HepG2 (cell line): ENCODE measurements around the gene IDUA. TPM values are rescaled to one million over a fixed set of nuclear protein-coding genes. Genes with fewer than 3 reads are reported as not detected.

ENCODE experiments used
- ATAC-seq: fragments of 200-7000 bp; cut with Tn5 transposase; 3 replicates; pipeline ENCODE4 v1.9.1; 2020; ENCODE audit warnings: mild to moderate bottlenecking, moderate library complexity
- BruUV-seq: library from RNA; stranded (reverse); fragments of 400-500 nt; replicated peaks from 2 replicates; lab custom pipeline; 2021; lab: Mats Ljungman, UMichigan
- CTCF ChIA-PET: fragments of 300-600 bp; formaldehyde crosslinking; extraction: SDS; loops from one replicate; lab custom pipeline; 2021; ENCODE audit warnings: low total read pairs, inconsistent platforms, low intra/inter-chr PET ratio; lab: Yijun Ruan, JAX
- POLR2A ChIA-PET: fragments of 350-600 bp; sonication (Branson Sonifier 250); formaldehyde crosslinking; loops from one replicate; lab custom pipeline; 2020; ENCODE audit warnings: antibody characterized with exemption, inconsistent platforms; lab: Yijun Ruan, JAX
- DNase-seq: peaks from one replicate; pipeline ENCODE4 v3.0.0-alpha.2; 2015; ENCODE audit warnings: low spot score
- FAIRE-seq: peaks from 3 replicates; lab custom pipeline; 2011; peaks lifted over from hg19 to GRCh38; lab: Jason Lieb, UNC
- H2AFZ ChIP-seq: one replicate; pipeline ENCODE4 v1.6.1; 2011; ENCODE audit warnings: low read length, inconsistent platforms
- H3K27ac ChIP-seq: fragments of 300-600 bp; 3 replicates; pipeline ENCODE4 v1.8.0; 2011; ENCODE audit warnings: mixed run types, mild to moderate bottlenecking, mixed read lengths, low read length, inconsistent platforms; ENCODE audit not compliant: insufficient read depth; ENCODE audit errors: extremely low read length
- H3K27me3 ChIP-seq, 2 experiments: fragments of 200-600 bp in 1 of 2; 2 replicates in 1 of 2; 3 replicates in 1 of 2; pipeline versions ENCODE4 v1.6.0 to v1.8.0; 2011; ENCODE audit warnings: low read length in 2 of 2, mild to moderate bottlenecking in 2 of 2, moderate library complexity in 2 of 2, inconsistent platforms in 1 of 2; ENCODE audit not compliant: insufficient read depth in 2 of 2, control insufficient read depth in 1 of 2
- H3K36me3 ChIP-seq, 2 experiments: fragments of 200-600 bp in 1 of 2; replicated peaks in 1 of 2; 2 replicates in 1 of 2; 3 replicates in 1 of 2; pipeline versions ENCODE4 v1.5.1 to v1.8.0; 2011; ENCODE audit warnings: low read length in 2 of 2, inconsistent platforms in 1 of 2; ENCODE audit not compliant: insufficient read depth in 2 of 2, control insufficient read depth in 1 of 2
- H3K4me1 ChIP-seq: 2 replicates; pipeline ENCODE4 v1.5.1; 2012; ENCODE audit warnings: low read length, inconsistent platforms; ENCODE audit not compliant: insufficient read depth
- H3K4me2 ChIP-seq: 2 replicates; pipeline ENCODE4 v1.6.0; 2011; ENCODE audit warnings: low read depth, low read length, inconsistent platforms
- H3K4me3 ChIP-seq, 3 experiments: fragments of 200-600 bp in 1 of 3; sonication (generic), shearing (Covaris generic) in 1 of 3; replicated peaks in 1 of 3; 2 replicates each; pipeline ENCODE4 v1.5.1; 2011 to 2016; ENCODE audit warnings: low read length in 3 of 3, inconsistent platforms in 2 of 3, low read depth in 2 of 3, mild to moderate bottlenecking in 2 of 3, control low read depth in 1 of 3, mixed read lengths in 1 of 3; ENCODE audit not compliant: insufficient read depth in 1 of 3
- H3K79me2 ChIP-seq: one replicate; pipeline ENCODE4 v1.6.1; 2011; ENCODE audit warnings: low read length, inconsistent platforms; ENCODE audit not compliant: insufficient read depth
- H3K9ac ChIP-seq: 2 replicates; pipeline ENCODE4 v1.6.0; 2011; ENCODE audit warnings: mild to moderate bottlenecking, low read depth, low read length, inconsistent platforms; ENCODE audit not compliant: insufficient read depth
- H3K9me3 ChIP-seq: 2 replicates; pipeline ENCODE4 v1.5.1; 2012; ENCODE audit warnings: mild to moderate bottlenecking, low read length
- H4K20me1 ChIP-seq: 2 replicates; pipeline ENCODE4 v1.6.0; 2011; ENCODE audit warnings: inconsistent platforms, mild to moderate bottlenecking, low read length, moderate library complexity; ENCODE audit not compliant: insufficient read depth
- MYNN ChIP-seq: sonication (generic); formaldehyde crosslinking; IDR thresholded peaks from 2 replicates; pipeline ENCODE4 v1.4.0; 2020; ENCODE audit warnings: mild to moderate bottlenecking, low read depth, missing genetic modification reagents
- SRSF9 ChIP-seq: fragments of 200-400 bp; formaldehyde crosslinking; IDR thresholded peaks from 2 replicates; pipeline ENCODE4 v1.6.1; 2018; ENCODE audit warnings: borderline replicate concordance, mild to moderate bottlenecking, low read depth, low read length; ENCODE audit not compliant: insufficient read depth, poor library complexity, severe bottlenecking
- WGBS: methylation state at CpG from one replicate; pipeline ENCODE4 v1.1.6; 2017; ENCODE audit warnings: low lambda C conversion rate; 5-methylcytosine and 5-hydroxymethylcytosine counted together
- in situ Hi-C: cut with HindIII; loops from 2 replicates; pipeline ENCODE4 v1.10.0; 2017; ENCODE audit warnings: low pct_unique_long_range_greater_than_20kb; ENCODE audit not compliant: extremely low pct_ligation_motif_present
- intact Hi-C: fragments of 100-400 bp; cut with micrococcal nuclease; formaldehyde crosslinking; loops from one replicate; pipeline ENCODE4 v1.10.0; 2022; ENCODE audit not compliant: unreplicated experiment
- polyA plus RNA-seq, 8 experiments: library from polyadenylated mRNA; depleted of rRNA in 3 of 8; stranded (reverse) in 7 of 8; unstranded in 1 of 8; fragments of >200 nt; fragmentation: Illumina TruSeq in 4 of 8; extraction: Trizol in 4 of 8; gene quantifications; 2 replicates each; pipeline versions ENCODE4 v1.2.1 to v1.2.3, GENCODE V29; 2011 to 2016; ENCODE audit warnings: low read depth in 4 of 8, missing spikeins in 1 of 8, mixed read lengths in 1 of 8; ENCODE audit not compliant: insufficient read depth in 1 of 8
- total RNA-seq, 5 experiments: library from RNA; depleted of rRNA; stranded (reverse); fragments of >200 nt; fragmentation: Illumina TruSeq; extraction: Trizol; gene quantifications; 2 replicates each; pipeline ENCODE4 v1.2.3, GENCODE V29; 2016; ENCODE audit warnings: low read depth in 1 of 5
- TF ChIP-seq, protein P1 (sequence below): sonication (generic); formaldehyde crosslinking; IDR thresholded peaks from 2 replicates; pipeline ENCODE4 v1.4.0; 2020; ENCODE audit warnings: mild to moderate bottlenecking, missing genetic modification reagents
- TF ChIP-seq, protein P2 (sequence below): sonication (generic); formaldehyde crosslinking; IDR thresholded peaks from 2 replicates; pipeline ENCODE4 v1.5.0; 2020; ENCODE audit warnings: mild to moderate bottlenecking, missing genetic modification reagents
- TF ChIP-seq, protein P3 (sequence below): sonication (generic); formaldehyde crosslinking; IDR thresholded peaks from 2 replicates; pipeline ENCODE4 v1.9.0; 2022; ENCODE audit warnings: missing genetic modification reagents, mild to moderate bottlenecking, borderline replicate concordance
- TF ChIP-seq, protein P4 (sequence below): sonication (generic); formaldehyde crosslinking; IDR thresholded peaks from 2 replicates; pipeline ENCODE4 v1.5.0; 2020; ENCODE audit warnings: missing genetic modification reagents, mild to moderate bottlenecking, borderline replicate concordance
- TF ChIP-seq, protein P5 (sequence below): IDR thresholded peaks from 2 replicates; pipeline ENCODE4 v1.6.1; 2016; ENCODE audit warnings: control low read depth

Gene IDUA
- total and polyA plus RNA-seq, 2 of the 13 experiments (the other 11 are each of a cell fraction or from before 2014, with no cell fraction given) = 0.77 to 1.0 TPM

DNA sequence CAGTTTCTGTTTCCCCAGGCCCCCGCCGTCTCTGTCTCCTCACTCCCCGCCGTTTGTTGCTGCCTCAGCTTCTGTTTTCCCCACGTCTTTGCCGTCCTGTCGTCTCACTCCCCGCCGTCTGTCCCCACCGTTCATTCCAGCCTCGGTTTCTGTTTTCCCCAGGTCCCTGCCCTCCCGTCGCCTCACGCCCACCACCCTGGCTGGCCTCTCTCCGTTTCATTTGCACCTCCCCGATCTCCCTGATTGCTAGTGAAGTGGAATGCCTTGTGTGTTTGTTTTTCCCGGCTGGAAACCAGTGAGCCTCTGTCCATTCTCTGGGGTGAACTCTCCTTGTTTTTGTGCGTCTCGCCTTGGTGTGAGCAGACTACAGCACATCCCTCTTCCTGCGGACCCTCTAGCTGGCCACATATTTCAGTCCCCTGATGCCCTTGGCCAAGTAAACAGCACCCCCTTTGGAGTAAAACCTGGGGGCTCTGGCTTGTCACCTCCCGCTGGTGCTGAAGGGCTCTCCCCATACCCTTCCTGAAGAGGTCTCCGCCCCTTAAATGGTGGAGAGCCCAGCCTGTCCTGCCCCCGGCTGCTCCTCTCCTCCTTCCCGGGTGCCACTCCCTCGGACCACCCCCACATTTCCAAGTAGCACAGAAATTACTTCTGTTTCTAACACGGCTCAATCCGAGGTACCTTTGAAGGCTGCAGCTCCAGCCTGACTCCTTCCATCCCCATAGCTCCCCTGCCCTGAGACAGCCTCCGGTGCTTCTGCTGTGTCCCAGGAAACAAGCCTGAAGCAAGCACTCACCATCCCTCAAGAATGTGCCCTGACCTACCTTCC lies 41.4 kb upstream of the IDUA start (continued):
- TF ChIP-seq, protein P1, sequence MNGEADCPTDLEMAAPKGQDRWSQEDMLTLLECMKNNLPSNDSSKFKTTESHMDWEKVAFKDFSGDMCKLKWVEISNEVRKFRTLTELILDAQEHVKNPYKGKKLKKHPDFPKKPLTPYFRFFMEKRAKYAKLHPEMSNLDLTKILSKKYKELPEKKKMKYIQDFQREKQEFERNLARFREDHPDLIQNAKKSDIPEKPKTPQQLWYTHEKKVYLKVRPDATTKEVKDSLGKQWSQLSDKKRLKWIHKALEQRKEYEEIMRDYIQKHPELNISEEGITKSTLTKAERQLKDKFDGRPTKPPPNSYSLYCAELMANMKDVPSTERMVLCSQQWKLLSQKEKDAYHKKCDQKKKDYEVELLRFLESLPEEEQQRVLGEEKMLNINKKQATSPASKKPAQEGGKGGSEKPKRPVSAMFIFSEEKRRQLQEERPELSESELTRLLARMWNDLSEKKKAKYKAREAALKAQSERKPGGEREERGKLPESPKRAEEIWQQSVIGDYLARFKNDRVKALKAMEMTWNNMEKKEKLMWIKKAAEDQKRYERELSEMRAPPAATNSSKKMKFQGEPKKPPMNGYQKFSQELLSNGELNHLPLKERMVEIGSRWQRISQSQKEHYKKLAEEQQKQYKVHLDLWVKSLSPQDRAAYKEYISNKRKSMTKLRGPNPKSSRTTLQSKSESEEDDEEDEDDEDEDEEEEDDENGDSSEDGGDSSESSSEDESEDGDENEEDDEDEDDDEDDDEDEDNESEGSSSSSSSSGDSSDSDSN (CRISPR knock-in tag) = 0 out of 2 replicates have a peak, but pooled peaks have one; percentile 22

DNA sequence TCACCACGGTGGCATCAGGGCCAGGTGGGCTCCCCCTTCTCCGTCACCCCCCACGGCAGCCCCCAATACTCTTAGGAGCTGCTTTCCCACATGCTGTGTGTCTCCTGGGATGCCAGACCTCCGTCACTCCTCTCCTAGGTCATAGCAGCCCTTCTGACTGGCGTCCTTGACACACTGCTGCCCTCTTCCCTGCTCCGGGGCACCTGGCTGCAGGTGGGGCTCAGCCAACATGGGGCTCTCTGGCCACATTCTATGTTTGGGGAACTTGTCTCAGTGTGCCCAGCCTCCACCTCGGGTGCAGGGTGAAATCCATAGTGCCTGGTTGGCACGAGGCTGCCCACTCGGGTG lies 40.8 kb upstream of the IDUA start:
- TF ChIP-seq SRSF9 (no peak), MYNN (CRISPR knock-in tag) (no peak)
- TF ChIP-seq, protein P2, sequence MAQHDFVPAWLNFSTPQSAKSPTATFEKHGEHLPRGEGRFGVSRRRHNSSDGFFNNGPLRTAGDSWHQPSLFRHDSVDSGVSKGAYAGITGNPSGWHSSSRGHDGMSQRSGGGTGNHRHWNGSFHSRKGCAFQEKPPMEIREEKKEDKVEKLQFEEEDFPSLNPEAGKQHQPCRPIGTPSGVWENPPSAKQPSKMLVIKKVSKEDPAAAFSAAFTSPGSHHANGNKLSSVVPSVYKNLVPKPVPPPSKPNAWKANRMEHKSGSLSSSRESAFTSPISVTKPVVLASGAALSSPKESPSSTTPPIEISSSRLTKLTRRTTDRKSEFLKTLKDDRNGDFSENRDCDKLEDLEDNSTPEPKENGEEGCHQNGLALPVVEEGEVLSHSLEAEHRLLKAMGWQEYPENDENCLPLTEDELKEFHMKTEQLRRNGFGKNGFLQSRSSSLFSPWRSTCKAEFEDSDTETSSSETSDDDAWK (CRISPR knock-in tag) = no peak
- TF ChIP-seq, protein P3, sequence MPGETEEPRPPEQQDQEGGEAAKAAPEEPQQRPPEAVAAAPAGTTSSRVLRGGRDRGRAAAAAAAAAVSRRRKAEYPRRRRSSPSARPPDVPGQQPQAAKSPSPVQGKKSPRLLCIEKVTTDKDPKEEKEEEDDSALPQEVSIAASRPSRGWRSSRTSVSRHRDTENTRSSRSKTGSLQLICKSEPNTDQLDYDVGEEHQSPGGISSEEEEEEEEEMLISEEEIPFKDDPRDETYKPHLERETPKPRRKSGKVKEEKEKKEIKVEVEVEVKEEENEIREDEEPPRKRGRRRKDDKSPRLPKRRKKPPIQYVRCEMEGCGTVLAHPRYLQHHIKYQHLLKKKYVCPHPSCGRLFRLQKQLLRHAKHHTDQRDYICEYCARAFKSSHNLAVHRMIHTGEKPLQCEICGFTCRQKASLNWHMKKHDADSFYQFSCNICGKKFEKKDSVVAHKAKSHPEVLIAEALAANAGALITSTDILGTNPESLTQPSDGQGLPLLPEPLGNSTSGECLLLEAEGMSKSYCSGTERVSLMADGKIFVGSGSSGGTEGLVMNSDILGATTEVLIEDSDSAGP (CRISPR knock-in tag) = peak; percentile 23; the same call in 1 of the 2 replicates
- TF ChIP-seq, protein P4, sequence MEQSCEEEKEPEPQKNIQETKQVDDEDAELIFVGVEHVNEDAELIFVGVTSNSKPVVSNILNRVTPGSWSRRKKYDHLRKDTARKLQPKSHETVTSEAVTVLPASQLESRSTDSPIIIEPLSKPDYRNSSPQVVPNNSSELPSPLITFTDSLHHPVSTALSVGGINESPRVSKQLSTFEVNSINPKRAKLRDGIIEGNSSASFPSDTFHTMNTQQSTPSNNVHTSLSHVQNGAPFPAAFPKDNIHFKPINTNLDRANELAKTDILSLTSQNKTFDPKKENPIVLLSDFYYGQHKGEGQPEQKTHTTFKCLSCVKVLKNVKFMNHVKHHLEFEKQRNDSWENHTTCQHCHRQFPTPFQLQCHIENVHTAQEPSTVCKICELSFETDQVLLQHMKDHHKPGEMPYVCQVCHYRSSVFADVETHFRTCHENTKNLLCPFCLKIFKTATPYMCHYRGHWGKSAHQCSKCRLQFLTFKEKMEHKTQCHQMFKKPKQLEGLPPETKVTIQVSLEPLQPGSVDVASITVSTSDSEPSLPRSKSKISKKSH (CRISPR knock-in tag) = no peak
- TF ChIP-seq, protein P5, sequence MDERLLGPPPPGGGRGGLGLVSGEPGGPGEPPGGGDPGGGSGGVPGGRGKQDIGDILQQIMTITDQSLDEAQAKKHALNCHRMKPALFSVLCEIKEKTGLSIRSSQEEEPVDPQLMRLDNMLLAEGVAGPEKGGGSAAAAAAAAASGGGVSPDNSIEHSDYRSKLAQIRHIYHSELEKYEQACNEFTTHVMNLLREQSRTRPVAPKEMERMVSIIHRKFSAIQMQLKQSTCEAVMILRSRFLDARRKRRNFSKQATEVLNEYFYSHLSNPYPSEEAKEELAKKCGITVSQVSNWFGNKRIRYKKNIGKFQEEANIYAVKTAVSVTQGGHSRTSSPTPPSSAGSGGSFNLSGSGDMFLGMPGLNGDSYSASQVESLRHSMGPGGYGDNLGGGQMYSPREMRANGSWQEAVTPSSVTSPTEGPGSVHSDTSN (CRISPR knock-in tag) = no peak
- Histone ChIP-seq H3K4me1 (peaks cover 31% of the 10 kb centered on the region), H3K9me3 (no peaks in the 10 kb centered on the region), H3K9ac (no peak overlapping the region), H3K79me2 (no peaks in the 10 kb centered on the region), H3K27me3 (no peaks in the 10 kb centered on the region), H2AFZ (no peak overlapping the region), H3K4me3 (peak overlapping the region in 1 of 3 experiments; percentile 68; a peak in 1 of 6 replicates), H3K36me3 (no peaks in the 10 kb centered on the region), H3K4me2 (peak overlapping the region; percentile 83), H3K27ac (no peak overlapping the region), H4K20me1 (no peaks in the 10 kb centered on the region)
- intact Hi-C loops = no loop called here
- DNase-seq (no peak), ATAC-seq (no peak), FAIRE-seq (no peak)
- in situ Hi-C loops = no loop called here
- WGBS = 44% methylated on average over 6 of the region's 9 CpGs
- BruUV-seq = no TSS peak
- POLR2A ChIA-PET = interaction anchor here (1.2 kb wide), 1 partner anchor 14 kb away, joined by 3 read pairs; the partner anchor contains the start of genes GAK and TMEM175
- CTCF ChIA-PET = no interaction called here
